HPDE6-E6E7 (cell line): Measurements from ENCODE around the gene DNAH5.

Experiments
- DNase-seq: peaks from one replicate; pipeline ENCODE4 v3.0.0; 2011; ENCODE audit warnings: missing footprints; ENCODE audit errors: extremely low spot score

The DNAH5 gene

GRCh38 chr5:13731121-13731628, 213.3 kb downstream of the DNAH5 start:
- no peak for DNase-seq

- DNase-seq = no peak
Observed at GRCh38 chr5:13708906-13709305, 235.6 kb downstream of the DNAH5 start.

DNA sequence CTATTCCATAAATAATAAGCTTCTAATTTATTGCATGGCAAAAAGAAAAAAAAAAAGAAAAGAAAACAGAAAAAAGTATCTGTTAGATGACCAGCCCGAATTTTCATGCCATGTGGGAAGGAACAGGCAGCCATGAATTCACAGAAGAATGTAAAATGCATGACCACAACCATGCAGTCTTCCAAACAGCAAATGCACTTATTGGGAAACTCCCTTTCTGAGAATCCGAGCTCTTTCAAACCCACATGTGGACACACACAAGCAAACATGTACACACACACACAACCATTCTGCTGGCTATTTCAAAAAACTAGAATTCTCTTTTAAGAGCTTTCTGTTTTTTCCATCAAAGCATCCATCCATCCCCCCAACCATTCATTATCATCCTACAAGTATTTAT, 236.1 kb downstream of the DNAH5 start:
- no peak for DNase-seq

GRCh38 chr5:13704396-13704795, 240.1 kb downstream of the DNAH5 start:
- no peak for DNase-seq

GRCh38 chr5:13700626-13701025, 243.9 kb downstream of the DNAH5 start:
- DNase-seq = no peak

DNA sequence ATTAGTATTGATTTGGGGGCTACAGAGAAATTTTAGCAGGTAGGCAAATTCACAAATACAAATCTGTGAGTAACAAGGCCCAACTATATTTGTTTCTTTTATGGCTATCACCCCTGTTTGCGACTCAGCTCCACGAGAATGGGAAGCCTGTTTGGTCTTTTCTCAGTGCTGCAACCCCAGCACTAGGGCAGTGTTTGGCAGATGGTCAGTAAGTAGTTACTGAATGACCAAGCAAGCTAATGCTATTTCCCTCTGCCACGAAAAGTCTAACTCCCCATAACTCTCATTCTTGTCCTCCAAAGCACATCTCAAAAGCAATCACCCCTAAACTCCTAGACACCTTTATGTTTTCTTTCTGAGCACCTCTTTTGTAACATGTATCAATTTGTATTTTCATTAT, 245.6 kb downstream of the DNAH5 start:
- DNase-seq = no peak

DNA sequence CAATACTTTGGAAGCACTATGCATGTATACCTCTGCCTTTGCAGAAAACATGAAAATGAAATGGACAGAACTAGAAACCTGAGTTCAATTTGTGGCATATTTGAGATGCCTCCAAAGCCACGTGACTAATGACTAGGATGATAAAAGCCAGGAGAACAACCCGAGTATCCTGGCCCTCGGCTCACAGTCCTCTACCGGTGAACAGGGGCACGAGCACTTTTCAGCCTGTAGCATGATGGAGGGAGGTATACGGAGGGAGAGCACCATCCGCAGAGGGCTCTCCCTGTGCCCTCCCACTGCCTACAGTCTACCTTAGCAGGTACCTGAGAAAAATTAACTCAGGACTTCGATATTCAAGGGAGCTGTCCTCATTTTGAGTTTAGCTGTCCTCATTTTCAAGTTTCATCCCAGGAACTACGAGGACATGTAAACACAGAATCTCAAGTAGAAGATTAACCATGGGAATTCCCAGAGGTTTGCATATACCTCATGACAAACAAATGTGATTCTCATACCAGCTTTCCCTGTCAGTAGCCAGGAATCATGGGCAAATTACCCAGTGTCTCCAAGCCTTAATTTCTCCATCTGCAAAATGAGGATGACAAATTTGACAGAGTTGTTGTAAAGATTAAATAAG, 249.3 kb downstream of the DNAH5 start:
- no peak for DNase-seq

- DNase-seq = no peak
Observed at GRCh38 chr5:13692172-13692571, 252.3 kb downstream of the DNAH5 start.

DNA sequence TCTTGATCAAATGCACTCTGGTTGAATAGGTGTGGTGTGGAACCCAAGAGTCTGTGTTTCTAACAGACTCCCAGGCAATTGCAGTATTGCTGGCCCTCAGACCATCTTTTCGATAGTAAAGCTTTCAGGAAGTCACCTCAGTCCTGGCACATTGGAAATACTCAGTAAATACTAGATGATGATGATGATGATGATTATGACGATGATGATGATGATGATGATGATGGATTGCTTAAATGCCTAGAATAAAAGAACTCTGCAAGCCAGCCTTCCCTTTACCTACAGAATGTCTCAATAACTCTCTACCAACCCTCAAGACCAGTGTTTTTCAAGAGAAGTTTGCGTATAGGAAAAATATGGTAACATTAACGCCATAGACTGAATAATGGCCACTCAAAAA, 268.0 kb downstream of the DNAH5 start:
- no peak for DNase-seq

- no peak for DNase-seq
Observed at GRCh38 chr5:13674391-13674790, 270.1 kb downstream of the DNAH5 start.

- no peak for DNase-seq
Observed at GRCh38 chr5:13673511-13673910, 271.0 kb downstream of the DNAH5 start.

- DNase-seq = peak; percentile 73
Observed at GRCh38 chr5:13664377-13664776, 280.1 kb downstream of the DNAH5 start.

DNA sequence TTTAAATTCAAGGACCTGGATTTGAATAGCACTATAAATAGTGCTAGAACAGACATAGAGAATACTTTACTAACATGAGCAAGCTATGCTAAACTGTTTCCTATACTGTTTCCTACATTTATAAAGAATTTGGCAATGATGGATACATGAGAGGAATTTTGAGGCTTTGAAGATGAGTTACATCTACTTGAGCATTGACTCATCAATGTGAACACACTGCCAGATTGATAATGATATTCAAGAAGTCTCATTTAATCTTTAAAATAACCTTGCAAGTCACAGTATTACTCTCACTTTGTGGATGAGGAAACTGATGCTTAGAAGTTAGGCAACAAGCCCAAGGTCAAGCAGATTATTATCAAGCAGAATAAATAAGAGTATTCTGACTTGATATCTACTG, 281.9 kb downstream of the DNAH5 start:
- DNase-seq = no peak

- no peak for DNase-seq
Observed at GRCh38 chr5:13661272-13661671, 283.2 kb downstream of the DNAH5 start.

GRCh38 chr5:13660072-13660471, 284.4 kb downstream of the DNAH5 start:
- no peak for DNase-seq

DNA sequence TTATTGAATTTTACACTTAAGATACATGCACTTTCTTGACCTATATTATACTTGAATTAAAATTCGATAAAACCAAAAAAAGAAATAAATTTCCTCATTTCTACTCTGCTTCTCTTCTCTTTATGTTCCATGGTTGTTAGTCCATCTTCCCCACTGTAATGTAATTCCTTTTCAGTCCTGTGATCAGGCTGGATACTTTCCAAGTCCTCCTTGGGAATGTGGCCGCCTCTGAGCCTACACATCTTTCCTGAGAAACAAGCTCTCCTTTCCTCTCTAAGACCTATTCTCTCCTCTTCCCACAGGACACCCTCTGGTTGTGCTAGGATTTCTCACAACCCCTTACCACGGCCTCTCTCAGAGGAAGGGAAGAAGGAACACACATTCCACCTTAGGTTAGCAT, 285.1 kb downstream of the DNAH5 start:
- no peak for DNase-seq

GRCh38 chr5:13658761-13659160, 285.7 kb downstream of the DNAH5 start:
- peak; percentile 68 for DNase-seq

DNA sequence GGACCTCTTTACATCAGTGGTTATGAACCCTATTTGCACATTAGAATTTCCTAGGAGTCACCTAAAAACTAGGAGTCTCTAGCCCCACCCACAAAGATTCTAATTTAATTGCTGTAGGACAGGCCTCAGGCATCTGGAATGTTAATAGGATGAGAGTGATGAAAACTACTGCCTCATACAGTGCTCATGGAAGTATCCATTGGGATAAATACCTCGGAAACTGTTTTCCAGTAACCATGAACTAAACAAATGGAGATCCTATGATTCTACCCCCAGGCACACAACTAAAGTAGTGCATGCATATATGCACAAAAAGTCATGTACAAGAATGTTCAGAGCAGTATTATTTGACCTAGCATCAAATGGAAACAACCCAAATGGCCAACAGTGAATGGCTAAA, 286.3 kb downstream of the DNAH5 start:
- no peak for DNase-seq

DNA sequence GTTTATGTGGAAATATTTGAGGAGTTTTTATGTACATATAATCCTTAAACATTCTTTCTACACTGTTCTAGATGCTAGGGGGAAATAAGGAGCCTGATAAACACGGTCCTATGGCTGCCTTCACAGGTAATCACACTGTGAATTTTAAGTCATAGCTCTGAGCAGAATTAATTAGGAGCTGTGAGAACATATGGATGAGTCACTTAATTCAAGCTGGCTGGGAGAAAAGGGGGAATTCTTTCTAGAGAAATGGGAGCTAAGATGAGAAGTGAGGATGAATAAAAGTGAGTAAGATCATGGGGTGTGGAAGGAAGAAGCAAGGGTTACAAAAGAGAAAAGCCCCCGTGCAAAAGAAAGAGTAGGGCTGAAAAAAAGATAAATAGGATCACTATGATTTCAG, 290.8 kb downstream of the DNAH5 start:
- DNase-seq = no peak

DNA sequence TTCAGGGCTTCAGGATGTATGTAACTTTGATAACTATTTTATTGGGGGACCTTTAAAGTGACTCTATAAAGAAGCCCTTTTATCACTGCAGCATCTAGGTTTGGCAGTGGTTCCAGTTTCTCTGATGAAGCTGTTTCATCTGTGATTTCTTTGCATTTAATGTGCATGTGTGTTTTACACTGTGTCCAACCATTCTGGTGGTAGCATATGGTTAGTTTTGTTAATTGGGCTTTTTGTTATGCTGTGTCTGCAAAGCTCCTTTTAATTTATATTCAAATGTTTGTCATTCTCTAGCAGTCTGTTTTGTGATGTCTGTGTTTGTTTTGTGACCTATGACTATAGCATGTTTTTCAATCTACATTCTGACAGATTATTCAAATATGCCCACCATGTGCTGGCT, 294.8 kb downstream of the DNAH5 start:
- no peak for DNase-seq

DNA sequence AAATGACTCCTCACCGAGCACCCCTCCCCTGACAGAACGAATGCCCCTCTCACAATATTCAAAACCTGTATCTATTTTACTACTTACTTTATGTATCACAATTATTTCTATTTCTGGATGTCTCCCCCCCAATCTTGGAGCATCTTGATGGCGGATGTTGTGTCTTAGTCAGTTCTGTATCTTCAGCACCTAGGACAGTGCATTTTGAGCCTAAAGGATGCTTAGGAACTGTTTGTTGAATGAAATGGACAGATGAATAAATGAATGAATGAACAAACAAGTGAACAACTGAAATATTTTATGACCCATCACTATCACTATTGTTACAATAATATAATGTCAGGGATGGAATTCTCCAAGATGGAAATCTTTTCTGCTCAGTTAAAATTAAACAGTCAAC, 295.7 kb downstream of the DNAH5 start:
- DNase-seq = no peak

DNA sequence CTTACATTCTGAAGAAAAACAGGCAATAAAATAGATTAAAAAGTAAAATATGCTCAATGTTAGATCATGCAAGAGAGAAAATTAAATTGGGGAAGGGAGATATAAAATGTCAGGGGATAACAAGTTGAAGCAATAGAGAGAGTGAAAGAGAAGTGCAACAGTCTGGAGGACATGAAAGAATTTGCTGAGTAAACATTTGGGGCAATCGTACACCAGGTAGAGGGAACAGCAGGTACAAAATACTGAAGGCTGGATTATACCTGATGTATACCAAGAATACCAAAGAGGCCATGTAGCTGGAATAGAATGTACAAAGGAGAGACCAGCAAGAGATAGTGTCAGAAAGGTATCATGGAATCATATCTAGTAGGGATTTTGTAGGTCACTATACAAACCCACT, 300.8 kb downstream of the DNAH5 start:
- DNase-seq = no peak

GRCh38 chr5:13643196-13643595, 301.3 kb downstream of the DNAH5 start:
- DNase-seq = no peak
